Measurements from ENCODE around the gene FAM177B. TPM values are rescaled to one million over a fixed set of nuclear protein-coding genes. Genes with fewer than 3 reads are reported as not detected.

FAM177B gene
- total RNA-seq, 4 donors from 2014 or later, result 1.0 to 22.7 TPM; not detected in 2

DNA sequence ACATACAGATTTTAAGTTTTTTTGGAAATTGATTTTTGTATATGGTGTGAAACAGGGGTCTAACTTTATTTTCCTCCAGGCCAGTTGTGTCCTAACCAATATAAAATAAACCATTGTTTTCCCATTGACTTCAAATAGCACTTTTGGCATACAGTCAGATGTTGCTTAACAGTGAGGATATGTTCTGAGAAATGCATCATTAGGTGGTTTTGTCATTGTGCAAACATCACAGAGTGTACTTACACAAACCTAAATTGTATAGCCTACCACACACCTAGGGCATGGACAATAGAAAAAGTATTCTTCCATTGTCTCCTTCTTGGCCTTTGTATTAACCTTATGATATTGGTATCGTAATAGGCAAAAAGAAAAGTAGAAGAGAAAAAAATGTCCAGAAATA lies 40.5 kb downstream of the FAM177B start:
- no peak for DNase-seq (ENCODE audit: low spot score in 2 of 2)
- Histone ChIP-seq H3K4me1 (peaks cover 0 to 7% (median 3%) of the 10 kb centered on the region in 4 donors), H3K9me3 (no peaks in the 10 kb centered on the region), H3K4me3 (no peak overlapping the region), H3K27ac (no peak overlapping the region), H3K27me3 (no peaks in the 10 kb centered on the region), H3K36me3 (no peaks in the 10 kb centered on the region)
- 89 to 91% methylated on average over 1 of the region's 1 CpG for WGBS, 2 donors
- TF ChIP-seq EP300 (IDR thresholded peaks at IDR 0.05) (peak in 1 of 2 donors; percentile 43), POLR2A (IDR thresholded peaks at IDR 0.05) (no peak)

DNA sequence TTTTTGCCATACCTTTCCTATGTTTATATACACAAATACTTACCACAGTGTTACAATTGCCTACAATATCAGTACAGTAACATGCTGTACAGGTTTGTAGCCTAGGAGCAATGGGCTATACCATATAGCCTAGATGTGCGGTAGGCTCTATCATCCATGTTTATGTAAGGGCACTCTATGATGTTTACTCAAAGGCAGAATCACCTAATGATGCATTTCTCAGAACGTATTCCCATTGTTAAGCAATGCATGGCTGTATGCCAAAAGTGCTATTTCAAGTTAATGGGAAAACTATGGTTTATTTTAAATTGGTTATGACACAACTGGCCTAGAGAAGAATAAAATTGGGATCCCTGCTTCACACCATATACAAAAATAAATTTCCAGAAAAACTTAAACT lies 41.0 kb downstream of the FAM177B start:
- H3K27ac ChIP-seq, result no peak overlapping the region
- H3K36me3 ChIP-seq, result no peaks in the 10 kb centered on the region
- WGBS, 2 donors, result 43 to 52% methylated on average over 2 of the region's 2 CpGs
- TF ChIP-seq EP300 (IDR thresholded peaks at IDR 0.05) (no peak), POLR2A (IDR thresholded peaks at IDR 0.05) (no peak)
- TF ChIP-seq, protein P1, sequence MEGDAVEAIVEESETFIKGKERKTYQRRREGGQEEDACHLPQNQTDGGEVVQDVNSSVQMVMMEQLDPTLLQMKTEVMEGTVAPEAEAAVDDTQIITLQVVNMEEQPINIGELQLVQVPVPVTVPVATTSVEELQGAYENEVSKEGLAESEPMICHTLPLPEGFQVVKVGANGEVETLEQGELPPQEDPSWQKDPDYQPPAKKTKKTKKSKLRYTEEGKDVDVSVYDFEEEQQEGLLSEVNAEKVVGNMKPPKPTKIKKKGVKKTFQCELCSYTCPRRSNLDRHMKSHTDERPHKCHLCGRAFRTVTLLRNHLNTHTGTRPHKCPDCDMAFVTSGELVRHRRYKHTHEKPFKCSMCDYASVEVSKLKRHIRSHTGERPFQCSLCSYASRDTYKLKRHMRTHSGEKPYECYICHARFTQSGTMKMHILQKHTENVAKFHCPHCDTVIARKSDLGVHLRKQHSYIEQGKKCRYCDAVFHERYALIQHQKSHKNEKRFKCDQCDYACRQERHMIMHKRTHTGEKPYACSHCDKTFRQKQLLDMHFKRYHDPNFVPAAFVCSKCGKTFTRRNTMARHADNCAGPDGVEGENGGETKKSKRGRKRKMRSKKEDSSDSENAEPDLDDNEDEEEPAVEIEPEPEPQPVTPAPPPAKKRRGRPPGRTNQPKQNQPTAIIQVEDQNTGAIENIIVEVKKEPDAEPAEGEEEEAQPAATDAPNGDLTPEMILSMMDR (IDR thresholded peaks at IDR 0.05), result no peak
- peaks cover 0 to 7% (median 3%) of the 10 kb centered on the region in 4 donors for H3K4me1 ChIP-seq
- no peaks in the 10 kb centered on the region for H3K9me3 ChIP-seq
- H3K4me3 ChIP-seq, result no peak overlapping the region
- no peaks in the 10 kb centered on the region for H3K27me3 ChIP-seq
- DNase-seq (ENCODE audit: low spot score in 2 of 2), result peak in 1 of 2 donors; percentile 49

DNA sequence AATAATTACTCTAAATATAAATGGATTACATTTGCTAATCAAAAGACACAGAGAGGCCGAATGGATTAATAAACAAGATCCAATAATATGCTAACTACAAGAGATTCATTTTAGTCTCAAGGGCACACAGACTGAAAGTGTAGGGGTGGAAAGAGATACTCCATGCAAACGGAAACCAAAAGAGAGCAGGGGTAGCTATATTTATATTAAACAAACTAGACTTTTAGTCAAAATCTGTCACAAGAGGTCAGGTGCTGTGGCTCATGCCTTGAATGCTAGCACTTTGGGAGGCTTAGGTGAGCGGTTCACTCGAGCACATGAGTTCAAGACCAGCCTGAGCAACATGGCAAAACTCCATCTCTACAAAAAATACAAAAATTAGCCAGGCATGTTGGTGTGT lies 44.2 kb downstream of the FAM177B start:
- 68 to 80% methylated on average over 4 of the region's 4 CpGs for WGBS, 2 donors
- no peak for DNase-seq (ENCODE audit: low spot score in 2 of 2)

DNA sequence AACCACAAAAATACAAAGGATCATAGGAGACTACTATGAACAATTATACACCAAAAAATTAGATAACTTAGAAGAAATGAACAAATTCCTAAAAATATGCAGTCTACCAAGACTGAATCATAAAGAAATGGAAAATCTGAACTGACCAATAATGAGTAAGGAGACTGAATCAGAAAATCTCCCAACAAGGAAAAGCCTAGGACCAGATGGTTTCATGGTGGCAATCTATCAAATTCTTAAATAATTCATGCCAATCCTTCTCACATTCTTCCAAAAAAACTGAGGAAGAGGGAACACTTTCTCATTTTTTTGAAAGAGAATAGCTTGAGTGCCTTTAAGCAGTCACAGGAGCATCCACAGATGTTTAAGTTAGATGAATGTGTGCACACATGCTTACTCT lies 46.0 kb downstream of the FAM177B start:
- no peak overlapping the region for H3K4me3 ChIP-seq
- H3K9me3 ChIP-seq, result no peaks in the 10 kb centered on the region
- no peaks in the 10 kb centered on the region for H3K27me3 ChIP-seq
- TF ChIP-seq, protein P1 (IDR thresholded peaks at IDR 0.05), result no peak
- TF ChIP-seq EP300 (IDR thresholded peaks at IDR 0.05) (no peak), POLR2A (IDR thresholded peaks at IDR 0.05) (no peak)
- DNase-seq (ENCODE audit: low spot score in 2 of 2), result no peak
- peaks cover 0 to 31% (median under 1%) of the 10 kb centered on the region in 4 donors for H3K4me1 ChIP-seq
- no peak overlapping the region for H3K27ac ChIP-seq
- H3K36me3 ChIP-seq, result no peaks in the 10 kb centered on the region

More for the DNA sequence above, 44.2 kb downstream of the FAM177B start:
- Histone ChIP-seq H3K4me1 (peaks cover 0 to 29% (median 3%) of the 10 kb centered on the region in 4 donors), H3K36me3 (no peaks in the 10 kb centered on the region), H3K9me3 (no peaks in the 10 kb centered on the region), H3K27ac (no peak overlapping the region), H3K4me3 (no peak overlapping the region), H3K27me3 (no peaks in the 10 kb centered on the region)
- TF ChIP-seq POLR2A (IDR thresholded peaks at IDR 0.05) (no peak), EP300 (IDR thresholded peaks at IDR 0.05) (no peak)

DNA sequence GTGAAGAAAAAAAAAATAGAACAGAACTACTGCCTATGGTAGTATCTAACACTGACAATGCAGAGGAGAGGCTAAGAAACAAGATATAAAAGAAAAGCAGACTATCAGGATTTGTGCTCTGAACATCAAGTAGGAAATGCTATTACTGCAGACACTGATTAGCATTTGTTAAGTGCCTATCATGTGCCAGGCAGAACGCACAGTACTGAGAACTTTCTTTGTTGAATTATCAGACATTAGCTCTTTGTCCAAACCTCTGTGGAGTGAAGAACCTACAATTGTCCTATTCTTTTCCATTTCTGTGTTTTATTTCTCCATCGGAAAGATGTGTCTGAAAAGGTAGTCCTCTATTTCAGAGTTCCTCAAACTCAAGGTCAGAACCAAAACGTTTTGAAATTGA lies 47.4 kb downstream of the FAM177B start:
- no peaks in the 10 kb centered on the region for H3K9me3 ChIP-seq
- no peaks in the 10 kb centered on the region for H3K27me3 ChIP-seq
- H3K27ac ChIP-seq, result peak overlapping the region in 2 of 4 donors; percentile 8 to 55
- no peak for DNase-seq (ENCODE audit: low spot score in 2 of 2)
- TF ChIP-seq, protein P1 (IDR thresholded peaks at IDR 0.05), result no peak
- TF ChIP-seq POLR2A (IDR thresholded peaks at IDR 0.05), result no peak
- no peaks in the 10 kb centered on the region for H3K36me3 ChIP-seq
- no peak overlapping the region for H3K4me3 ChIP-seq
- peaks cover 0 to 32% (median 0%) of the 10 kb centered on the region in 4 donors for H3K4me1 ChIP-seq
- WGBS, 2 donors, result 22 to 29% methylated on average over 3 of the region's 3 CpGs

DNA sequence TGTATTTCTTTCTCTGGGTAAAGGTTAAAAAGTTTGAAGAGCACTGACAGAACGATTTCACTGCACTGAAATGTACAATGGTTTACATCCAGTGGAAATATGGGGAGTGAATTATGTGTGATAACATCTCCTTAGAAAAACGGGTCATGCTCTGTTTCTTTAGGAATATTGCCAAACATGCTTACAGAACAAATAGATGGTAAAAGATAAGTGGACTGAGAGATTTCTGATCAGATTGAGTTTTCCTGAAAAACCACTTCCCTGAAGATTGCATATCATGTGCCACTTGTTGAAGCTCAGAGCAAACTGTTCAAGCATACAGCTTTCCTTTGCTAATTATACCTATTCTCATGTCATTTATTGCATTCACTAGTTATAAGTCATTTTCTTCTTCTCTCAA lies 47.9 kb downstream of the FAM177B start:
- 2 to 12% methylated on average over 2 of the region's 2 CpGs for WGBS, 2 donors
- H3K9me3 ChIP-seq, result no peaks in the 10 kb centered on the region
- TF ChIP-seq POLR2A (IDR thresholded peaks at IDR 0.05) (no peak), EP300 (IDR thresholded peaks at IDR 0.05) (no peak)
- TF ChIP-seq, protein P1 (IDR thresholded peaks at IDR 0.05), result no peak
- H3K4me1 ChIP-seq, result peaks cover 0 to 32% (median 0%) of the 10 kb centered on the region in 4 donors
- no peak overlapping the region for H3K4me3 ChIP-seq
- no peaks in the 10 kb centered on the region for H3K36me3 ChIP-seq
- H3K27ac ChIP-seq, result peak overlapping the region in 1 of 4 donors; percentile 55
- H3K27me3 ChIP-seq, result no peaks in the 10 kb centered on the region
- no peak for DNase-seq (ENCODE audit: low spot score in 2 of 2)
